ENCODE measurements around the gene KCND3.

Gene KCND3

DNA sequence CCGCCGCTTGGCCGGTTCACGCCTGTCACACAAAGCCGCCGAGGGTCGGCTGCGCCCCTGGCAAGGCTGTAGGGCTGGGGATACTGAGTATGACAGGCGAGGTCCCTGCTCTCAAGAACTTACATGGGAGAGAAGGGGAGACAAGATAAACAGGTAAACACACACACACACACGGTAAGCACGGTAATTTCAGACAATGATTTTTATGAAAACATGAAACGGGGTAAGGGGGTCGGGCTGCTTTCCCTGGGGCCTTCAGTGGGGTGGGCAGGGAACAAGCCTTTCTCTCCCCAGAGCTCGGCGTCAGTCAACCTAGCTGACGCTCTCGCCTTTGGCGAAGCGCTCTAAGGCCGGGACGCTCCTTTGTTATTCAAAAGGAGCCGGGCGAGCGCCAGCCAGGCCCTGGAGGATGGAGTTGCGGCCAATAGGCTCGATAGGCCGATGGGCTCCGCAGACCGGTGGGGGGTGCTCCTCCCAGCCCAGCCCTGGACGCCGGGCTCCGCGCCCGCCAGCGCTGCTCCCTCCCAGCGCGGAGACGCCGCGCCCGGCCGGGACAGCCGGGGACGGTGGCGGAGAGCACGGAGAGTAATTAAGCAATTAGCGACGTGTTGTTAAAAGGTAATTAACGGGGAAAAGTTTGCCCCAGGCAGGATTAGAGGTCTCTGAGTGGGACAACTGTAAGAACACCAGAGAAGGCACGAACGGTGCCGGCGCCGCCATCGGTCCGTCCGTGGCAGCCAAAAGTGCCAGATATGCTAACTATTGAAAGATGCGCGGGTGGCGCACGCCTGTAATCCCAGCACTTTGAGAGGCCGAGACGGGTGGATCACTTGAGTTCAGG is 249.3 kb downstream of the KCND3 start:
- no peak for DNase-seq (ENCODE audit: low read depth)

DNA sequence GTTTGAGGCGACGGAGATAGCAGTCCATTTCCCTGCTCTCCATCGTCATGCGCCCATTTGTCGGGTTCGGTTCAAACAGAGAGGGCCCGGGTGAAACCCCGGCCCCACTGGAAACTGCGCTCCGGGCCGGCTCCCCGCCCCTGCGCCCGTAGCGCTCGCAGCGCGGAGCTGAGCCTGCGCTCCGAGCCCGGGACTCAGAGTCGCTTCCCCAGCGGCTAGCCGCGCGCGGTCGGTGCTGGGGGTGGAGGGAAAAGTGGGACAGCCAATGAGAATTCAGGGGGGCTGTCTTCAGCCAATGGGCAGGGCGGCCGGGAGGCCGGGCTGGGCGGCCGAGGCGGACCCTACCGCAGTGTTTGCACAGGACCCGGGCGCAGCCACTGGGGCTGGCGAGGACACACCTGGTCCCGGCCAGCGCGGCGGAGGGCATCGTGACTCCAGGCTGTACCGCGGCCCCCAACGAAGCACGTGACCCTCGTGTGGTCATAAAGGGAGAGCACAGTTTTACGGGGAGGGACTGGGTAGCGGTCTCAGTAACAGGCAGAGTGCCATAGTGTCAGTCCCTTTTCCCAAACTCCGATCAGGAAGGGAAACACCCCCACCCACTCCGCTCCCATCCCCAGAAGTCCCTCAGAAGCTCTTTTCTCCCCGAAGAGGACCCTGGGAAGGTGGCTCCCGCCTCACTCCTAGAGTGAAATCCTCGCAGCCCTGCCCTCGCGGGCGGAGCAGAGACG is 250.1 kb downstream of the KCND3 start, which contains the start of gene INKA2:
INKA2 (minus strand) TSS at position 202 of the 731 bp plus-strand sequence; CDS start at position 49, 153 bp downstream.
- DNase-seq (ENCODE audit: low read depth): peak; percentile 36

DNA sequence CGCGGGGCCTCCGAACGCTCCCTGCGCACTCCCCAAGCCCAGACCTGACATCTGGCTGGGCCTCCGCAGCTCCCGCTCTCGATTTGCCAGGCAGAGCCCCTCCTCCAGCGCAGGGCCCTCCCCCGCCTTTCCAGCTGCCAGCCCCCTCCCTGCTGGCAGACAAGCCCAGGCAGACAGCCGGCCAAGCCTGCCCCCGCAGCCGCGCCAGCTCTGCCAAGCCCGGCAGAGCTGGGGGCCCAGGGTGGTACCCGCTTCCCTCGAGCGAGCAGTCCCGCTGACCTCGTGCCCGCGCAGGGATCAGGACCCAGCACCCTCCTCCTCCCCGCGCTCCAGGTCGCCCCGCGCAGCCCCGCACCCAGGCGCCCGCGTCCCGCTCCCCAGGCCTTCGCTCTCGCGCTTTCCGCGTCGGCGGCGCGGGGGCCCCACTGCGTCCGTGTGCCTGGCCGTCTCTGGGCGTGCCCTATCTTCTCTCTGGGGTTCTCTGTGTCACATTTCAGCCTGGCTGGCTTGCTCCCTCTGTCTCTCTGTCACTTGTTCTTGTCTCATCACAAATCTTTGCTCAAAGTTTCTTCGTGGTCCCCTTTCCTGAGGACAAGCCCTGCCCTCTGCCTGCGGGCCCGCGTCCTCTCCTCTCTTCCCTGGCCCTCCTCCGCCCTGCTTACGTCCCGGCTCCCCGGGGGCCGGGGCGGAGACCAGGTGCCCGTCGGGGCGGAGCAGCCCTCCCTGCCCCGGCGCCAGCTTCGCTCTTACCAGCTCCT is 250.9 kb downstream of the KCND3 start:
- DNase-seq (ENCODE audit: low read depth): no peak

DNA sequence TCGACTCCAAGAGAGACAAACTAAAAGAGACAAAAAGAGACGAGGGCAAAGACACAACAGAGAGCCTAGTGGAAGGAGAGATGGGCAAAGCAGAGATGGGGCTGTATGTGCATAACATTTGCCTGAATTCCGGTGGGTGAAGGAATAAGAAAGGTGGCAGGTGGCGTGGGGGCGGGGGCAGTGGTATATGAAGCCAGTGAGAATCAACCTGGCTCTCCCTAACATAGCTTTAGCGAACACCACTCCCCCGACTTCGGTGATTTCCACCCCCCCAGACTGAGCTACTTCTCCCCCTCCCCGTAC is 251.4 kb downstream of the KCND3 start:
- DNase-seq (ENCODE audit: low read depth): no peak

DNA sequence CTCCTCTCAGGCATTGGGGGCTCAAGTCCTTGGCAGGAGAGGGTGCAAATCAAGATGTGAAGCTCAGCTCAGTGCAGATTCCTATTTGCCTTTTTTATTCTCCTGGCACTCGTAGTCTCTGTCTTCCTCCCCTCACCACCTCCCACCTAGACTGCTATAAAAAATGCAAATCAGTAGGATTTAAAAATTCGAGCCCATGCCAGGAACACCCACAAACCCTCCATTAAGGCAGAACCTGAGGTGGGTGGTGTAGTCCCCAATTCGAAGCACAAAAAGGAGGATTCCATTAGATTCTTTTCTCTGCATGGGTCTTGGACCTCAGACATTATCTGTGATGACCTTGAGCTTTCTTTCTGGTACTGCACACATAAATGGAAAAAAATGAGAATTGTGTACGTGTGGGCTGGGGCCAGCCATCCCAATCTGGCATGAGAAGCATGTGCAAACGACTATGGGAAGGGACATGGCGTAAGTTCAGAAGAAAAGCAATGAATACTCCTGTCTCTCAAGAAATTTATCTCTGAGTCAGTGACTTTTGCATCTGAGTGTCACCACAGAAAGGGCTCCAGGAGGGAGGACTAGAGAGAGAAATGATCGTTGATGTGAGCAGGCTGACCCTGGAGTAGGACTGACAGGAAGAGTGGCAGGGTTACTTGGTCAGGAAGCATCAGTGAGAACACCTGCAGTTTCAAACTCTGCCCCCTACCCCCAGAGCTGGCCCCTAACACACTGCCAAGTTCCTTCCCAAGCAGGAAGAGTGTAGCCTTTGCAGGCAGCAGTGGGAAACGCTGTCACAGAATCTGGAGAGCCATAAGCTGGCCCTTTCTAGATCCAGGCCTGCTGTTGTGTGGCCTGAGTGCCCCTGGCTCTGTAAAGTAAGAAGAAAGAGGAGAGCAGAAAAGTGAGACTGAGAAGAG is 252.0 kb downstream of the KCND3 start:
- no peak for DNase-seq (ENCODE audit: low read depth)

DNA sequence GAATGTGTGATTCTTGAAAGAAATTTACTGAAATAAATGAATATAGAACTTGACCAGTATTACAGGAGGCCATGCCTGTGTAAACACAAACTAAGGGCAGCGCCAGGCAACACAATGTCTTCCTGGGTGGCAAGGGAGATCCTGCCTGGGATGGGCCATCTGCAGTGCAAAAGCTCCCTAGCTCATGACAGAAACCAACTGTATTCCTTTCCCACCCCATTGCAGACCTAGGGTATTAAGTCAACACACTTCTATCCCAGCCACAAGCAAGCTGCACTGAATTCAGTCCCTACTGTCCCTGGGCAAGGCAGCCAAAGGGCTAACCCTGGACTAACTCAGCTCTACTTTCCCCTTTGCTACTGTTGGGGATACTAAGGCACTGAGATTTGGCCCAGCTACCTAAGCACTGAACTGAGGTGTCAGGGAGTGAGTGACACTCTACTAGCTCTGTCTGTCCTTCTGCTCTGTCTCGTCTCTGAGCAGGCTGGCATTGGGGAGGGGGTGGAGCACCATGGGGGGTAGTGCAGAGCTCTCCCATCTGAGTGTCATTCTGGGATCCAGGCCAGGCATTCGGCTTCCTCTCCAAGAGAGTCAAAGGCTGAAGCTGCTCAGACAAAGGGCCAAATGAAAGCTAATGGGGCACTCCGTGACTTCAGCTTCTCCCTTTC is 252.8 kb downstream of the KCND3 start:
- no peak for DNase-seq (ENCODE audit: low read depth)

DNA sequence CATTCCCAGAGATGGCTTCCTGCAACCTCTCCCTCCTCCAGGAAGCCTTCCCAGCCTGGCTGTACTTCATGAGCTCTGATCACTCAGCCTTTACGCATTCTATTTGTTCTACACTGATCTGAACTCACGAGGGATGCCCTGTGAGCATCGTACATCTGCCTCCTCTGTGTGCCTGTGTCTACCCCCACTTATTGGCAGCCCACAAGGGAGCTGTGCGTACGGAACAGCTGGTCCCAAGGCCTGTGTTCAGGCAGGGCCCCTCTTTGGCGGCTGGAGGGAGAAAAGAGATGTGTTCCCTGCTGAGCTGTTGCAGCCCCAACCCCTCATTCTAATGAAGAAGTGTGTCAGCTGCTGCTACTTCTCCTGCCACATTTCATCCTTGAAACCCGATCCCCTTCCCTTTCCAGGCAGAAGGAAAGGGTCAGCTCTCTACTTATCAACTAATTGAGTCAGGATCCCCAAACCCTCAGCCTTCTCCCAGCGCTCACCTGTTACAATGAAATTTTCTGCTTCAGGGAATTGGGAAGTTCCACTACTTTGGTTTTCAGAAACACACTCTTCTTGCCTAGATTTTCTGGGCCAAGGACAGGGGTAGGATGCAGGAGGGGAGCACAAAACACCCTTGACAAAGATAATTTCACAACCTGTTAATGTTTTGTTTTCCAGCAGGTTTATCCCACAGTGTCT is 253.5 kb downstream of the KCND3 start:
- DNase-seq (ENCODE audit: low read depth): no peak

DNA sequence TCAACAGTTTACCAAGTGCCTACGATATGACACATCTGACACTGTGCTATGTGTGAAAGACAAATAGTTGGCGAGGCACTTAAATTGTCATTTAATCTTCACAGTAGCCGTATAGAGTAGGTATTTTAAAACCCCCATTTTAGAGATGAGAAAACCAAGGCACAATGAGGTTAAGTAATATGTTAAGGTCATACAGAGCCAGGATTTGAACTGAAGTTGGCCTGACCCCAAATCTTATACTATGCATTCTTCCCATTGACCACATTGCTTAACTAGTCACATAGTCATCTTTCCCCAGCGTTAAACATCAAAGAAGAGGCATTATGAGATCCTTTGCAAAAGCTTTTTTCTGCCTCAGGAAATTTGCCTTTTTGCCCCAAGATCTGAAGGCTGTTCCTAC is 254.1 kb downstream of the KCND3 start:
- no peak for DNase-seq (ENCODE audit: low read depth)

DNA sequence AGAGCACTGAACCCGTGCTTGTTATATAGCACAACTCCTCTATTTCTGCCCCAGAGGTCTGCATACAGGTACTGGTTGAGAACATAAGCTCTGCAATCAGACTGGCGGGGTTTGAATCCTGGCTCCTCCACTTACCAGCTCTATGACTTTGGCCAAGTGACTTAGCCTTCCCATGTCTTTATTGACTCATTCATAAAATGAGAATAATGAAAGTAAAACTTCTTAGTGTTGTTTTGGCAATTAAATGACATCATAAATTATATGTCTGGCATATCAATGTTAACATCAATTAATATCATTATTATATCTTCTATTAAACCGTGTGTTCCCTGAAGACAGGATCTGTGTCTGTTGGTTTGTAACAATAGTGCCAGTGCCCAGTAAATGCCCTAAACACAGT is 254.6 kb downstream of the KCND3 start:
- DNase-seq (ENCODE audit: low read depth): no peak

DNA sequence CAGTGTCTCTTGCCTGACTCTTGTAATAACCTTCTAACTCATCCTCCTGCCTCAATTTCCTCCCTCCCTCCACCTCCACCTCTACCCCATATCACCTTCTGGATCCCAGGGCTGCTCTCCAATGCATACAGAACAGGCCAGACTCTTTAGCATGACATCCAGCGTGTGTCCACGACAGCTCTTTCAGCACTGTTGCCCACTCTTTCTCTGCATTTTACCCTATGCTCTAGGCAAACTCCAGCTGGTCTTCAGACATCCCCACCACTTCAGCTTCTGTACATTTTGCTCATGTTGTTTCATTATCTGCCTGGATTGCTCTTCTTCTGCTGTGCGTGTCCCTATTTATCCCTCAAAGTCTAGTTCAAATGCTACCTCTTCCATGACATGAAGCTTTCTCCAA is 255.0 kb downstream of the KCND3 start:
- DNase-seq (ENCODE audit: low read depth): no peak

DNA sequence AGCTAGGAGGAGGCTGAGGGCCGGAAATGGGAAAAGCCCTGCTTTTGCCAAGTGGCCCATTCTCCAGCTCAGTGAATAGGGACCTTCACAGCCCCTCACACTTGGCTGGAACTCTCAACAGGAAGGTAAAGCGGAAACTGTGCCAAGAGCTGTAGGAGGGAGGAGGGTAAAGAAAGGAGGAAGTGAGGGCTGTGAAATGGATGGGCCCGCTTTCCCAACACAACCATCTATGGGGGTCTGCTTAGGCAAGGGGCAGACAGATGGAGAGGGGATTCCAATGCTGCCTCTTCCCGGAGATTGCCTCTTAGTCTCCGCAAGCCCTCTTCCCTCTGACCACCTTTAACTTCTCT is 255.5 kb downstream of the KCND3 start:
- no peak for DNase-seq (ENCODE audit: low read depth)

DNA sequence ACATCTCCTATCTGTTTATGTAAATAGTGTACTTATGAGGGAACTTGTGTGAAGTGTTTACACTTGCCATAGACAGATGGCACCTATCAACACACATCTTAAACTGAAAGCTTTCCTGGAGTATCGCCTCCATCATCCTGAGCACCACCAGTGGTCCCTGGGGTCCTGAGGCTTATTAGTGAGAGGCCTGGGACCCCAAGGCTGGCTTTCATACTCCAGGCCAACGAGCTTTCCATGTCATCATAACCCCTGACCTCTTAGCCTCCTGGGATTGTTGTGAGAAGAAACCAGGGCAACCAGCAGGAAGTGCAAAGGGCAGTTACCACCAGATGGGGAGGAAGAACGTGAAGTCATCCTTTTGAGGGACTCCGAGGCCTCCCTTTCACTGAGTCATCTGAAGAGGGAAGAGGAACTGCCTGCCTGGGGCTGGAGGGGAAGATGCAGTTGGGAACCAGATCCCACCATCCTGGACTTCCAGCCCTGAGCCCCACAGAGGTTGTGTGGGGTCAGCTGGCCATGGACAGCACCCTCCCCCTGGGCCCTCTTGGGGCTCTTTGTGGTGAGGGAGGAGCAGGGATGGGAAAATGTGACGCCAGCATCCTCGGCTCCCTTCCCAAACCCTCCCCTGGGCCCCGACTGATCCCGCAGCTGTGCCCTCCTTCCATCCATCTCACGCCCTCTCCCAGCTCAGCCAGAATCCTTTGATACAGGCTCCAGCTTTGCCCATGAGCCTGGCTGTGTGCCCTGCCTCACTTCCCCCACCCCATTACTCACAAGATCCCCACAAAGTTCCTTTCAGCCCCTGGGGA is 256.1 kb downstream of the KCND3 start:
- DNase-seq (ENCODE audit: low read depth): no peak

DNA sequence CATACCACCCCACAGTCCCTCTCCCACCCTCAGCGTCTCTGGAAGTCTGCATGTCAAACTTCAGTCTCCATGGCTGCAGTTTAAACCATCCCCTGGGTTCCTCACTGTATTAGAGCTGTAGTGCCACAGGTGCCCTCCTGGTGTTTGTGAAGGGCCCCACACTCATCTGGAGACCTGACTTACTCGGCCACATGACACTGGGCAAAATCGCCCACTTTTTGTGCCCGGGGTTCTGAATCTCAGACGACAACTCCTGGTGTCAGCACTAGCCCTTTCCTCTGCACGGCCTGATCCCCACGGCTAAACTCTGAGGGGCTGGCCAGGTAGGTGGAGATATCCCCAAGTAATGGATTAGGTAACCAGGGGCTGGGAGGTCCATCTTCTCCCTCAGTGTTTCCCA is 256.8 kb downstream of the KCND3 start:
- DNase-seq (ENCODE audit: low read depth): no peak

DNA sequence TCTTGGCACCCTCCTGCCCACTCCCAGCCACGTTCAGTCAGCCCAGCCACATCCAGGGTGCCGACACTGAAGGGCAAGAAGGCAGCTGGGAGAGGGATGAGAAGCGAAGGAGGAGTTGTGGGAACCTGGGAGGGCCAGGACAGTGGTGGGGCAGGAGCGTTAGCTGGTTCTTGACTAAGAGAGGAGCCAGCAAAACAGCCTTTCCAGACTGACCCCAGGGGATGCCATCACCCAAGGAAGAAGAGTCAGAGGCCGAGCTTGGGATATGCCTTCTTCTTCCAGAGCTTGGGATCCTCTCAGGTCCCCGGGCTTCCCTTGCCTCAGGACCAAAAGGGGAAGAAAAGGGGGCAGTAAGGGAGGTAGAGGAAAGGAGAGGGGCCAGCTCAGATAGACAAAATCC is 257.5 kb downstream of the KCND3 start:
- DNase-seq (ENCODE audit: low read depth): no peak

DNA sequence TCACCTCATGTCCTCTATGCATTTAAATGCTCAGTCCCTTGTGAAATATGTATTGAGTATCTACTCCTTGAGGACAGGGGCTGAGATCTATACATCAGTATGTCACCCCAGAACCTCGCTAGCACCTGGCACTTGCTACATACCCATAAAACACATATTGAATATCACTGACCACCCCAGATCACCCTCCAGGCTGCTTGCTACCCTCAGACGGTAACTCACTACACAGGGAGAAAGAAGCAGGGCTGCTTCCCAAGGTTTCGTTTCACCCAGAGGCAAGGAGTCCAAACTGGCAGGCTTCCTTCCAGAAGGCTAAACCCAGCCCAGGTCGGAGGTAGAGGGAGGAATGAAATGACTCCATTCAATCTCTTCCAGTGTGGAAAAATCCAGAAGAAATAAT is 258.8 kb downstream of the KCND3 start:
- no peak for DNase-seq (ENCODE audit: low read depth)

DNA sequence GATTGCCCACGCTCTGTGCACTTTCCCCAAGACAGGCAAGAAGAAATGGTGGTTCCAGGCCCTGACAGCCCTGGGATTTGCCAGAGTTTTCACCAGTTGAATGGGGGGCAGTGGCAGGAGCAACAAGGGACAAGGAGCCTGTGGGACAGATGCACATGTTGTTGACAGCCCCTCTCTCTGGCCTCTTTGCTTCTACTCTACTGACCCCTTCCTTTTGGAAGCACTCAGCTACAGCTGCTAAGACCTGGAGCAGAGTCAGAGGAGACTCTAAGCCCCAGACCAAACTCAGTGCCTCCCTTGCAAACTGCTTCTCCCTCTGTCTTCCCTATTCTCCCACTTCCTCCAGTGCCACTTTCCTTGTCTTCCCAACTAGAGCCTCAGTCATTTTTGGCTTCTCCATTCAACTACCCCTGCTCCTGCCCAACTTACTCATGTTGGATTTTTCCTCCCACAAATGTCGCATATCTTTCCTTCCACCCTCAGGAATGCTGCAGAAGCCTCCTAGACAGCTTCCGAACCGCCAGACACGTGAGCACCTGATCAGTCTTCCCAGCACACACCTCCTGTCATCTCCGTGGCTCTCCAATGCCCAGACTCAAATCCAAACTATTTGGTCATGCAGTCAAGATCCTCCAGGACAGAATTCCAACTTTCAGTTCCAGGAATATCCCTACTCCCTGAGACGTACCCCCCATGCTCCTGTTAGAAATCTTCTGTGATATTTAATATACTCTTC is 259.4 kb downstream of the KCND3 start:
- DNase-seq (ENCODE audit: low read depth): no peak

DNA sequence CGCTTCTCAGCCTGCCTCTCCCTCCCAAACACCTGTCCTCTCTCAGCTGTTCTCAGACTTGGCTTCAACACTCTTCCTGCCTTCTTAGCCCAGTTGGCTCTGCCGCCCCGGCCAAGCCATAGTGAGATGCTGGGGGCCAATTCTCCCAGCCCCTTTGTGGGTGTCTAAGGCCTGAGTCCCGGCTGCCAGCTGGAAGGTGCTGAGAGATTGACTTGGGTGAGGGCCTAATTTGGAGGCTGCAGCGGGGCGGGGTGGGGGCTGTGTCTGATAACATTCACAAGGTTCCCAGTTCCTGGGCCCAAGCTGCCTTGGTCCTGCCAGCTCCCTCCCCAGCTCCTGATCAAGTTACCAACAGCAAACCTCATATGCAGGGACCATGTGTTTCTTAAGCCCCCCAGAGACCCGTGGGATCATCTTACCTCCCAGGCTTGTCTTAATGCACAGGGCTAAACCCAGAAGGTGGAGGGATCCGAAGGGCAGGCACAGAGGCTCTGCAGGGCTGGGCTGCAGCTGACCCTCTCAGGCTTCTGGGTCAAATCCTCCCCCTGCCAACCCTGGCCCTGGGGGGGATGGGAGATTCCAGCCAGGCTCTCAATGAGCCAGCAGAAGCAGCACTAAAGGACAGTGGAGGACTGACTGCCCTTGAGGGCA is 260.1 kb downstream of the KCND3 start:
- no peak for DNase-seq (ENCODE audit: low read depth)

DNA sequence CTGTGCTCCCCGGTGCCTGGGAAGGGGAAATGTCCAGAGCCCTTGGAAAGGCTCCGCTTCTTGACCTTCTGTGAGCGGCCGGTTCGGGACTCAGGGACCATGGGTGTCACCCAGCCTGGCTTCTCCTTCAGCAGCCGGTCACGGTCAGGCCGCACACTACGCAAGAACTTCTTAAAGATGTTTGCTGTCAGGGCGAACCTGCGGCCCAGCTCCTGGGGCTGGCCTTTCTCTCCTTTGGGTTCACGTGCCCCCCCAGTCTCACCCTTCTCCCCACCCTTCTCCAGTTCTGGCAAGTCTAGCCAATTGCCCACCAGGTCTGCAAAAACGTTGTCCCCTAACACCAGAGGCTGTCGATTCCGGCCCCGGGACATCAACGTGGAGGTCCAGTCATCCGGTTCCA is 262.4 kb downstream of the KCND3 start:
- no peak for DNase-seq (ENCODE audit: low read depth)

DNA sequence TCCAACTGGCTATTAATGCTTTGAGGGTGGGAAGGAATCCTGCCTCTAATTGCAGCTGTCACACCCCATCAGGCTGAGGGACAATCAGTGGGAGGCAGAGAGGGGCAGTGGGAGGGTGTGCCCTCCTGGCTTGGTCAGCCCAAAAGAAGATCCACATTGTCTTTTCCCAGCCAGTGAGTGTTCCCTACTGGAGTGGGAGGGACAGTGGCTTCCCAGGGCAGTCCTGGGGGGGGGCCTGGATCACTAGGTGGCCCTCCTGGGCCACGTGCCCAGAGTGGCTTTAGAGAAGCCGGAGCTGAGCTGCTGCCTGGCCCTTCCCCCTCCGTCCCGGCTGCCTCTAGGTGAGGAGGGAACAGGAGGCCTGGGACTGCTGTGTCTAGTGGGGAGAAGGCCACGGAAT is 264.3 kb downstream of the KCND3 start:
- DNase-seq (ENCODE audit: low read depth): no peak
